K562 (cell line): ENCODE data around the gene RAB5B. TPM values are rescaled to one million over a fixed set of nuclear protein-coding genes. Genes with fewer than 3 reads are reported as not detected.
A peak's percentile ranks its signal among the peaks of the same experiment; 100 is the strongest.

Source experiments
- BHLHE40 ChIP-seq: IDR thresholded peaks from 2 replicates; pipeline ENCODE4 v1.6.1; 2011; ENCODE audit warnings: low read length, improper control_type of control experiment
- BMI1 ChIP-seq: fragments of 150-350 bp; IDR thresholded peaks from 2 replicates; pipeline ENCODE4 v1.6.1; 2014; ENCODE audit warnings: low read length
- HDAC2 ChIP-seq: fragments of 450-650 bp; IDR thresholded peaks from 2 replicates; pipeline ENCODE4 v1.6.1; 2016; ENCODE audit warnings: mild to moderate bottlenecking
- RAD51 ChIP-seq: fragments of 450-650 bp; IDR thresholded peaks from 2 replicates; pipeline ENCODE4 v1.7.1; 2016; ENCODE audit warnings: low read depth, mild to moderate bottlenecking, borderline replicate concordance
- SETDB1 ChIP-seq: IDR thresholded peaks from one replicate; pipeline ENCODE4 v1.6.1; 2012; ENCODE audit warnings: low read length, control low read depth, inconsistent platforms
- TAF15 ChIP-seq: fragments of 200-400 bp; formaldehyde crosslinking; IDR thresholded peaks from 2 replicates; pipeline ENCODE4 v1.6.1; 2017; ENCODE audit warnings: mild to moderate bottlenecking, low read depth, low read length, moderate library complexity
- TARDBP ChIP-seq: fragments of 450-650 bp; IDR thresholded peaks from 2 replicates; pipeline ENCODE4 v1.6.1; 2016
- TCFL5 ChIP-seq: fragments of 250-450 bp; sonication (Bioruptor Pico); conservative IDR thresholded peaks from 2 replicates; pipeline ENCODE4 v1.6.1; 2021; ENCODE audit warnings: mild to moderate bottlenecking, moderate library complexity, matching md5 sums
- TEAD1 ChIP-seq, 2 experiments: fragments of 450-650 bp in 1 of 2; sonication (generic) in 1 of 2; formaldehyde crosslinking; IDR thresholded peaks; 2 replicates each; pipeline versions ENCODE4 v1.4.0 to v1.8.0; 2020 to 2022; ENCODE audit warnings: mild to moderate bottlenecking in 2 of 2, missing genetic modification reagents in 1 of 2
- ZEB2 ChIP-seq: fragments of 450-650 bp; IDR thresholded peaks from 2 replicates; pipeline ENCODE4 v1.6.1; 2016
- ZNF143 ChIP-seq: sonication (generic); formaldehyde crosslinking; IDR thresholded peaks from 2 replicates; pipeline ENCODE4 v1.9.0; 2022; ENCODE audit warnings: mild to moderate bottlenecking, missing genetic modification reagents
- ZNF197 ChIP-seq: fragments of 200-800 bp; sonication (Bioruptor generic); IDR thresholded peaks from 2 replicates; pipeline ENCODE4 v1.6.1; 2016; ENCODE audit warnings: low read depth, missing genetic modification characterization, missing compliant biosample characterization
- ZNF778 ChIP-seq: fragments of 450-650 bp; formaldehyde crosslinking; IDR thresholded peaks from 2 replicates; pipeline ENCODE4 v1.4.0; 2020; ENCODE audit warnings: mild to moderate bottlenecking, moderate library complexity
- polyA plus RNA-seq, 8 experiments: library from polyadenylated mRNA; depleted of rRNA in 4 of 8; stranded (reverse) in 5 of 8; unstranded in 3 of 8; fragments of >200 nt; fragmentation: Nextera tagmentation in 2 of 8; fragmentation: Illumina TruSeq in 1 of 8; extraction: Ambion mirVana in 2 of 8; extraction: Trizol in 1 of 8; gene quantifications; 2 replicates each; pipeline versions ENCODE4 v1.2.1 to v1.2.3, GENCODE V29; 2011 to 2014; ENCODE audit warnings: inconsistent platforms in 1 of 8, missing spikeins in 1 of 8
- total RNA-seq, 7 experiments: library from RNA; depleted of rRNA in 6 of 7; stranded (reverse); fragments of >200 nt in 6 of 7; fragmentation: Illumina TruSeq in 2 of 7; extraction: Trizol in 2 of 7; gene quantifications; 2 replicates each; pipeline versions ENCODE4 v1.2.1 to v1.2.3, GENCODE V29; 2011 to 2021; ENCODE audit warnings: low replicate concordance in 1 of 7
- TF ChIP-seq, protein P1 (sequence below): sonication (generic); formaldehyde crosslinking; IDR thresholded peaks from 2 replicates; pipeline ENCODE4 v1.8.0; 2022; ENCODE audit warnings: mild to moderate bottlenecking, missing genetic modification reagents
- TF ChIP-seq, protein P2 (sequence below): fragments of 450-650 bp; IDR thresholded peaks from 2 replicates; pipeline ENCODE4 v1.6.1; 2018; ENCODE audit not compliant: partially characterized antibody
- TF ChIP-seq, protein P3 (sequence below): fragments of 450-650 bp; formaldehyde crosslinking; conservative IDR thresholded peaks from 2 replicates; pipeline ENCODE4 v1.4.0; 2022; ENCODE audit warnings: mild to moderate bottlenecking, missing genetic modification characterization
- TF ChIP-seq, protein P4 (sequence below): IDR thresholded peaks from 2 replicates; pipeline ENCODE4 v1.6.1; 2011; ENCODE audit warnings: borderline replicate concordance, low read depth, mild to moderate bottlenecking, moderate library complexity, low read length; ENCODE audit not compliant: insufficient read depth, poor library complexity, severe bottlenecking

RAB5B gene
- total and polyA plus RNA-seq, 9 of the 15 experiments (the other 6 are each of a cell fraction or from before 2014, with no cell fraction given), result 6.8 to 73.8 (median 25.2) TPM

DNA sequence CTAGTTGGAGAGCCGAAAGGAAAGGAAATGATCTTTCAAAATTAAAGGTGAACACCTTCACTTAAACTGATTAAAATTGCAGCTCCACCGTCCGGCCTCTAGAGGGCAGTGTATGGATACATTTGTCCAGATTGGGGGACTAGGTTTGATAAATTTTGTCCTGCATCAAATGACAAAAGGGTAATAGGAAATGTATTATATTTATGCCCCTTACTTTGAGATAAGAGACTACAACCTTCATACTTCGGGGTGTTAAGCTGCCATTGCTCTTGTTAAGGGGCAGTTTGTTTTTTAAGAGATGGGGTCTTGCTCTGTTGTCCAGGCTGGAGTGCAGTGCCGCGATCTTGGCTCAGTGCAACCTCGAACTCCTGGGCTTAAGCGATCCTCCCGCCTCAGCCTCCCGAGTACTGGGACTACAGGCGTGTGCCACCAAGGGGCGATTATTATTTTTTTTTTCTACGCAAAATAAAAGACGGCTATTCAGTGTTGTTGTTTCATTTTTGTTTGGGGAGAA lies 22.4 kb downstream of the RAB5B start (continued):
- TF ChIP-seq, protein P1, sequence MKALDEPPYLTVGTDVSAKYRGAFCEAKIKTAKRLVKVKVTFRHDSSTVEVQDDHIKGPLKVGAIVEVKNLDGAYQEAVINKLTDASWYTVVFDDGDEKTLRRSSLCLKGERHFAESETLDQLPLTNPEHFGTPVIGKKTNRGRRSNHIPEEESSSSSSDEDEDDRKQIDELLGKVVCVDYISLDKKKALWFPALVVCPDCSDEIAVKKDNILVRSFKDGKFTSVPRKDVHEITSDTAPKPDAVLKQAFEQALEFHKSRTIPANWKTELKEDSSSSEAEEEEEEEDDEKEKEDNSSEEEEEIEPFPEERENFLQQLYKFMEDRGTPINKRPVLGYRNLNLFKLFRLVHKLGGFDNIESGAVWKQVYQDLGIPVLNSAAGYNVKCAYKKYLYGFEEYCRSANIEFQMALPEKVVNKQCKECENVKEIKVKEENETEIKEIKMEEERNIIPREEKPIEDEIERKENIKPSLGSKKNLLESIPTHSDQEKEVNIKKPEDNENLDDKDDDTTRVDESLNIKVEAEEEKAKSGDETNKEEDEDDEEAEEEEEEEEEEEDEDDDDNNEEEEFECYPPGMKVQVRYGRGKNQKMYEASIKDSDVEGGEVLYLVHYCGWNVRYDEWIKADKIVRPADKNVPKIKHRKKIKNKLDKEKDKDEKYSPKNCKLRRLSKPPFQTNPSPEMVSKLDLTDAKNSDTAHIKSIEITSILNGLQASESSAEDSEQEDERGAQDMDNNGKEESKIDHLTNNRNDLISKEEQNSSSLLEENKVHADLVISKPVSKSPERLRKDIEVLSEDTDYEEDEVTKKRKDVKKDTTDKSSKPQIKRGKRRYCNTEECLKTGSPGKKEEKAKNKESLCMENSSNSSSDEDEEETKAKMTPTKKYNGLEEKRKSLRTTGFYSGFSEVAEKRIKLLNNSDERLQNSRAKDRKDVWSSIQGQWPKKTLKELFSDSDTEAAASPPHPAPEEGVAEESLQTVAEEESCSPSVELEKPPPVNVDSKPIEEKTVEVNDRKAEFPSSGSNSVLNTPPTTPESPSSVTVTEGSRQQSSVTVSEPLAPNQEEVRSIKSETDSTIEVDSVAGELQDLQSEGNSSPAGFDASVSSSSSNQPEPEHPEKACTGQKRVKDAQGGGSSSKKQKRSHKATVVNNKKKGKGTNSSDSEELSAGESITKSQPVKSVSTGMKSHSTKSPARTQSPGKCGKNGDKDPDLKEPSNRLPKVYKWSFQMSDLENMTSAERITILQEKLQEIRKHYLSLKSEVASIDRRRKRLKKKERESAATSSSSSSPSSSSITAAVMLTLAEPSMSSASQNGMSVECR (CRISPR knock-in tag), result no peak
- no peak for TF ChIP-seq SETDB1
- TF ChIP-seq BMI1, result no peak
- no peak for TF ChIP-seq TEAD1 (CRISPR knock-in tag; IDR thresholded peaks at IDR 0.05)
- TF ChIP-seq ZNF197 (CRISPR knock-in tag), result 0 out of 2 replicates have a peak, but pooled peaks have one; percentile 46
- no peak for TF ChIP-seq TCFL5
- no peak for TF ChIP-seq TAF15
- TF ChIP-seq, protein P2, sequence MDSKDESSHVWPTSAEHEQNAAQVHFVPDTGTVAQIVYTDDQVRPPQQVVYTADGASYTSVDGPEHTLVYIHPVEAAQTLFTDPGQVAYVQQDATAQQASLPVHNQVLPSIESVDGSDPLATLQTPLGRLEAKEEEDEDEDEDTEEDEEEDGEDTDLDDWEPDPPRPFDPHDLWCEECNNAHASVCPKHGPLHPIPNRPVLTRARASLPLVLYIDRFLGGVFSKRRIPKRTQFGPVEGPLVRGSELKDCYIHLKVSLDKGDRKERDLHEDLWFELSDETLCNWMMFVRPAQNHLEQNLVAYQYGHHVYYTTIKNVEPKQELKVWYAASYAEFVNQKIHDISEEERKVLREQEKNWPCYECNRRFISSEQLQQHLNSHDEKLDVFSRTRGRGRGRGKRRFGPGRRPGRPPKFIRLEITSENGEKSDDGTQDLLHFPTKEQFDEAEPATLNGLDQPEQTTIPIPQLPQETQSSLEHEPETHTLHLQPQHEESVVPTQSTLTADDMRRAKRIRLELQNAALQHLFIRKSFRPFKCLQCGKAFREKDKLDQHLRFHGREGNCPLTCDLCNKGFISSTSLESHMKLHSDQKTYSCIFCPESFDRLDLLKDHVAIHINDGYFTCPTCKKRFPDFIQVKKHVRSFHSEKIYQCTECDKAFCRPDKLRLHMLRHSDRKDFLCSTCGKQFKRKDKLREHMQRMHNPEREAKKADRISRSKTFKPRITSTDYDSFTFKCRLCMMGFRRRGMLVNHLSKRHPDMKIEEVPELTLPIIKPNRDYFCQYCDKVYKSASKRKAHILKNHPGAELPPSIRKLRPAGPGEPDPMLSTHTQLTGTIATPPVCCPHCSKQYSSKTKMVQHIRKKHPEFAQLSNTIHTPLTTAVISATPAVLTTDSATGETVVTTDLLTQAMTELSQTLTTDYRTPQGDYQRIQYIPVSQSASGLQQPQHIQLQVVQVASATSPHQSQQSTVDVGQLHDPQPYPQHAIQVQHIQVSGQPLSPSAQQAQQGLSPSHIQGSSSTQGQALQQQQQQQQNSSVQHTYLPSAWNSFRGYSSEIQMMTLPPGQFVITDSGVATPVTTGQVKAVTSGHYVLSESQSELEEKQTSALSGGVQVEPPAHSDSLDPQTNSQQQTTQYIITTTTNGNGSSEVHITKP, result no peak
- TF ChIP-seq, protein P3, sequence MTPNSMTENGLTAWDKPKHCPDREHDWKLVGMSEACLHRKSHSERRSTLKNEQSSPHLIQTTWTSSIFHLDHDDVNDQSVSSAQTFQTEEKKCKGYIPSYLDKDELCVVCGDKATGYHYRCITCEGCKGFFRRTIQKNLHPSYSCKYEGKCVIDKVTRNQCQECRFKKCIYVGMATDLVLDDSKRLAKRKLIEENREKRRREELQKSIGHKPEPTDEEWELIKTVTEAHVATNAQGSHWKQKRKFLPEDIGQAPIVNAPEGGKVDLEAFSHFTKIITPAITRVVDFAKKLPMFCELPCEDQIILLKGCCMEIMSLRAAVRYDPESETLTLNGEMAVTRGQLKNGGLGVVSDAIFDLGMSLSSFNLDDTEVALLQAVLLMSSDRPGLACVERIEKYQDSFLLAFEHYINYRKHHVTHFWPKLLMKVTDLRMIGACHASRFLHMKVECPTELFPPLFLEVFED (CRISPR knock-in tag), result no peak
- TF ChIP-seq TARDBP, result no peak
- TF ChIP-seq, protein P4, sequence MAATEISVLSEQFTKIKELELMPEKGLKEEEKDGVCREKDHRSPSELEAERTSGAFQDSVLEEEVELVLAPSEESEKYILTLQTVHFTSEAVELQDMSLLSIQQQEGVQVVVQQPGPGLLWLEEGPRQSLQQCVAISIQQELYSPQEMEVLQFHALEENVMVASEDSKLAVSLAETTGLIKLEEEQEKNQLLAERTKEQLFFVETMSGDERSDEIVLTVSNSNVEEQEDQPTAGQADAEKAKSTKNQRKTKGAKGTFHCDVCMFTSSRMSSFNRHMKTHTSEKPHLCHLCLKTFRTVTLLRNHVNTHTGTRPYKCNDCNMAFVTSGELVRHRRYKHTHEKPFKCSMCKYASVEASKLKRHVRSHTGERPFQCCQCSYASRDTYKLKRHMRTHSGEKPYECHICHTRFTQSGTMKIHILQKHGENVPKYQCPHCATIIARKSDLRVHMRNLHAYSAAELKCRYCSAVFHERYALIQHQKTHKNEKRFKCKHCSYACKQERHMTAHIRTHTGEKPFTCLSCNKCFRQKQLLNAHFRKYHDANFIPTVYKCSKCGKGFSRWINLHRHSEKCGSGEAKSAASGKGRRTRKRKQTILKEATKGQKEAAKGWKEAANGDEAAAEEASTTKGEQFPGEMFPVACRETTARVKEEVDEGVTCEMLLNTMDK, result no peak
- TF ChIP-seq ZNF778 (CRISPR knock-in tag), result no peak
- peak; percentile 94 for TF ChIP-seq HDAC2
- 0 out of 2 replicates have a peak, but pooled peaks have one; percentile 20 for TF ChIP-seq ZEB2
- TF ChIP-seq RAD51, result 0 out of 2 replicates have a peak, but pooled peaks have one; percentile 19
- TF ChIP-seq ZNF143 (CRISPR knock-in tag), result no peak
- no peak for TF ChIP-seq BHLHE40
